Astrocyte (in vitro differentiated cells and primary cell): ENCODE results near the gene BCL2A1.
"Not testable (repeated sequence)": the region's sequence is repeated elsewhere in the genome, so short reads cannot be mapped to it uniquely, and the experiment has no call there.

ENCODE experiments used
- CTCF ChIP-seq: IDR thresholded peaks from 2 replicates; pipeline ENCODE4 v1.5.1; 2011; ENCODE audit warnings: low read depth, mild to moderate bottlenecking, inconsistent platforms, low read length, moderate library complexity; ENCODE audit not compliant: insufficient read depth
- EZH2 ChIP-seq: IDR thresholded peaks from 2 replicates; pipeline ENCODE4 v1.6.1; 2012; ENCODE audit warnings: mild to moderate bottlenecking, low read length, inconsistent platforms; ENCODE audit not compliant: insufficient read depth

- not testable (repeated sequence) for TF ChIP-seq CTCF, EZH2
These were observed 46.1 kb upstream of the BCL2A1 start for GRCh38 chr15:80017139-80017538.
